IMR-90 (cell line): ENCODE measurements around the gene CYP4F22. TPM values are rescaled to one million over a fixed set of nuclear protein-coding genes. Genes with fewer than 3 reads are reported as not detected.

Experiments
- ATAC-seq: fragments of 200-7000 bp; cut with Tn5 transposase; 2 replicates; pipeline ENCODE4 v1.9.1; 2020; ENCODE audit warnings: low read depth, mild to moderate bottlenecking, moderate library complexity
- BruUV-seq: library from RNA; stranded (reverse); fragments of 400-500 nt; replicated peaks from 2 replicates; lab custom pipeline; 2021; lab: Mats Ljungman, UMichigan
- CTCF ChIA-PET: fragments of 300-600 bp; formaldehyde crosslinking; extraction: SDS; loops from one replicate; lab custom pipeline; 2021; ENCODE audit warnings: antibody characterized with exemption; lab: Yijun Ruan, JAX
- POLR2A ChIA-PET: fragments of 300-600 bp; sonication (Branson Sonifier 250); formaldehyde crosslinking; loops from one replicate; lab custom pipeline; 2022; ENCODE audit warnings: antibody characterized with exemption; ENCODE audit not compliant: unreplicated experiment; lab: Charles Lee
- DNase-seq: peaks from one replicate; pipeline ENCODE4 v3.0.0; 2013
- H2AFZ ChIP-seq: replicated peaks from 2 replicates; pipeline ENCODE3; 2013; ENCODE audit warnings: low read length, mild to moderate bottlenecking; ENCODE audit not compliant: poor library complexity
- H2AK5ac ChIP-seq: 2 replicates; pipeline ENCODE4 v1.6.1; 2013; ENCODE audit warnings: low read depth, low read length, inconsistent platforms
- H2AK9ac ChIP-seq: replicated peaks from 2 replicates; pipeline ENCODE3; 2013; ENCODE audit warnings: mild to moderate bottlenecking, low read depth, low read length, moderate library complexity; ENCODE audit not compliant: poor library complexity
- H2BK120ac ChIP-seq: 2 replicates; pipeline ENCODE4 v1.6.1; 2013; ENCODE audit warnings: low read depth, low read length, inconsistent platforms
- H2BK15ac ChIP-seq: 3 replicates; pipeline ENCODE4 v1.6.1; 2013; ENCODE audit warnings: low read depth, low read length, inconsistent platforms
- H2BK20ac ChIP-seq: 2 replicates; pipeline ENCODE4 v1.6.1; 2013; ENCODE audit warnings: low read depth, mild to moderate bottlenecking, inconsistent platforms, low read length, moderate library complexity
- H2BK5ac ChIP-seq: 2 replicates; pipeline ENCODE4 v1.6.1; 2013; ENCODE audit warnings: mild to moderate bottlenecking, low read depth, low read length, inconsistent platforms; ENCODE audit not compliant: poor library complexity, severe bottlenecking
- H3K14ac ChIP-seq: replicated peaks from 2 replicates; pipeline ENCODE4 v1.6.1; 2013; ENCODE audit warnings: low read depth, low read length, inconsistent platforms
- H3K18ac ChIP-seq: 2 replicates; pipeline ENCODE4 v1.6.1; 2013; ENCODE audit warnings: low read depth, low read length, control low read depth
- H3K23ac ChIP-seq: 2 replicates; pipeline ENCODE4 v1.6.1; 2013; ENCODE audit warnings: low read depth, low read length, inconsistent platforms
- H3K27ac ChIP-seq: 2 replicates; pipeline ENCODE4 v1.5.1; 2013; ENCODE audit warnings: mild to moderate bottlenecking, control low read depth, low read length; ENCODE audit not compliant: insufficient read depth
- H3K27me3 ChIP-seq: 2 replicates; pipeline ENCODE4 v1.6.1; 2013; ENCODE audit warnings: low read length; ENCODE audit not compliant: control insufficient read depth, insufficient read depth
- H3K36me3 ChIP-seq: 2 replicates; pipeline ENCODE4 v1.6.1; 2013; ENCODE audit warnings: low read length, mixed read lengths; ENCODE audit not compliant: control insufficient read depth, insufficient read depth
- H3K4ac ChIP-seq: 2 replicates; pipeline ENCODE4 v1.6.1; 2013; ENCODE audit warnings: low read depth, low read length, inconsistent platforms
- H3K4me1 ChIP-seq: 2 replicates; pipeline ENCODE4 v1.6.1; 2013; ENCODE audit warnings: low read length, mixed read lengths; ENCODE audit not compliant: control insufficient read depth, insufficient read depth
- H3K4me2 ChIP-seq: 2 replicates; pipeline ENCODE4 v1.6.1; 2013; ENCODE audit warnings: low read depth, mild to moderate bottlenecking, control low read depth, low read length, moderate library complexity
- H3K4me3 ChIP-seq: 2 replicates; pipeline ENCODE4 v1.5.1; 2013; ENCODE audit warnings: low read depth, mild to moderate bottlenecking, control low read depth, low read length, moderate library complexity; ENCODE audit not compliant: insufficient read depth
- H3K56ac ChIP-seq: 2 replicates; pipeline ENCODE4 v1.6.1; 2013; ENCODE audit warnings: low read length, inconsistent platforms; ENCODE audit not compliant: insufficient read depth; ENCODE audit errors: extremely low read depth
- H3K79me1 ChIP-seq, 2 experiments: 2 replicates each; pipeline ENCODE4 v1.6.1; 2013; ENCODE audit warnings: low read length in 2 of 2, inconsistent platforms in 1 of 2, low read depth in 1 of 2
- H3K9ac ChIP-seq: 2 replicates; pipeline ENCODE4 v1.6.1; 2013; ENCODE audit warnings: low read depth, low read length, control low read depth
- H3K9me1 ChIP-seq: 2 replicates; pipeline ENCODE4 v1.6.1; 2013; ENCODE audit warnings: low read length, inconsistent platforms; ENCODE audit not compliant: insufficient read depth
- H3K9me3 ChIP-seq: 2 replicates; pipeline ENCODE4 v1.6.1; 2013; ENCODE audit warnings: low read length; ENCODE audit not compliant: control insufficient read depth, insufficient read depth
- H4K20me1 ChIP-seq: 2 replicates; pipeline ENCODE4 v1.6.1; 2013; ENCODE audit warnings: low read length, inconsistent platforms; ENCODE audit not compliant: insufficient read depth
- H4K5ac ChIP-seq: 2 replicates; pipeline ENCODE4 v1.6.1; 2013; ENCODE audit warnings: mild to moderate bottlenecking, low read depth, low read length, control low read depth
- H4K8ac ChIP-seq, 2 experiments: 2 replicates each; pipeline ENCODE4 v1.6.1; 2013; ENCODE audit warnings: low read depth in 2 of 2, low read length in 2 of 2, control low read depth in 1 of 2, inconsistent platforms in 1 of 2
- H4K91ac ChIP-seq: 2 replicates; pipeline ENCODE4 v1.6.1; 2013; ENCODE audit warnings: low read depth, low read length, inconsistent platforms; ENCODE audit not compliant: insufficient read depth
- BHLHE40 ChIP-seq: fragments of 150-350 bp; IDR thresholded peaks from 2 replicates; pipeline ENCODE4 v1.6.1; 2016; ENCODE audit warnings: mild to moderate bottlenecking, low read depth, low read length
- CEBPB ChIP-seq: IDR thresholded peaks from 2 replicates; pipeline ENCODE4 v1.6.1; 2012; ENCODE audit warnings: low read depth, low read length, improper control_type of control experiment
- CHD1 ChIP-seq: IDR thresholded peaks from 2 replicates; pipeline ENCODE4 v1.6.1; 2012; ENCODE audit warnings: low read depth, low read length, improper control_type of control experiment
- CTCF ChIP-seq: conservative IDR thresholded peaks from 2 replicates; pipeline ENCODE4 v1.5.1; 2012; ENCODE audit warnings: mild to moderate bottlenecking, low read depth, low read length, improper control_type of control experiment
- FOS ChIP-seq: fragments of 150-350 bp; IDR thresholded peaks from 2 replicates; pipeline ENCODE4 v1.6.1; 2016; ENCODE audit warnings: low read depth, low read length
- MAFK ChIP-seq: IDR thresholded peaks from 2 replicates; pipeline ENCODE4 v1.6.1; 2012; ENCODE audit warnings: low read depth, low read length, improper control_type of control experiment
- MAZ ChIP-seq: IDR thresholded peaks from 2 replicates; pipeline ENCODE4 v1.6.1; 2012; ENCODE audit warnings: low read depth, mild to moderate bottlenecking, low read length, improper control_type of control experiment, moderate library complexity, borderline replicate concordance
- MXI1 ChIP-seq: IDR thresholded peaks from 2 replicates; pipeline ENCODE4 v1.6.1; 2012; ENCODE audit warnings: low read depth, mild to moderate bottlenecking, low read length, moderate library complexity, borderline replicate concordance
- NFE2L2 ChIP-seq: fragments of 150-350 bp; IDR thresholded peaks from 2 replicates; pipeline ENCODE4 v1.6.1; 2016; ENCODE audit warnings: low read depth, mild to moderate bottlenecking, low read length
- POLR2A ChIP-seq: IDR thresholded peaks from 2 replicates; pipeline ENCODE4 v1.6.1; 2012; ENCODE audit warnings: mild to moderate bottlenecking, low read depth, low read length
- RAD21 ChIP-seq: IDR thresholded peaks from 2 replicates; pipeline ENCODE4 v1.6.1; 2012; ENCODE audit warnings: low read length, improper control_type of control experiment
- RCOR1 ChIP-seq: IDR thresholded peaks from 2 replicates; pipeline ENCODE4 v1.6.1; 2012; ENCODE audit warnings: mild to moderate bottlenecking, low read length, improper control_type of control experiment; ENCODE audit not compliant: insufficient replicate concordance
- RFX5 ChIP-seq: IDR thresholded peaks from 2 replicates; pipeline ENCODE4 v1.8.0; 2012; ENCODE audit warnings: low read depth, mild to moderate bottlenecking, low read length, moderate library complexity
- SMC3 ChIP-seq: fragments of 150-350 bp; IDR thresholded peaks from 2 replicates; pipeline ENCODE4 v1.6.1; 2016; ENCODE audit warnings: low read depth, mild to moderate bottlenecking, antibody characterized with exemption, low read length, moderate library complexity
- USF2 ChIP-seq: fragments of 150-350 bp; IDR thresholded peaks from 2 replicates; pipeline ENCODE4 v1.6.1; 2017; ENCODE audit warnings: mild to moderate bottlenecking, antibody characterized with exemption, low read length, low read depth
- WGBS, 2 experiments: methylation state at CpG; one replicate each; pipeline versions ENCODE4 v1.1.5 to v1.1.7; 2013; ENCODE audit warnings: missing lambda C conversion rate in 2 of 2; ENCODE audit not compliant: insufficient read length in 1 of 2; ENCODE audit errors: extremely low coverage in 2 of 2; 5-methylcytosine and 5-hydroxymethylcytosine counted together
- dilution Hi-C: fragments of 300-500 bp; cut with HindIII; formaldehyde crosslinking; loops from one replicate; pipeline ENCODE4 v1.14.3; 2018; ENCODE audit warnings: low sequenced_read_pairs; ENCODE audit not compliant: unreplicated experiment
- in situ Hi-C: fragments of 300-500 bp; cut with MboI; formaldehyde crosslinking; loops from 3 replicates; pipeline ENCODE4 v1.14.3; 2019; ENCODE audit warnings: low sequenced_read_pairs, inconsistent platforms, mixed read lengths
- intact Hi-C: fragments of 100-400 bp; cut with micrococcal nuclease; formaldehyde crosslinking; loops from 2 replicates; pipeline ENCODE4 v1.10.0; 2022
- polyA plus RNA-seq, 3 experiments: library from polyadenylated mRNA; depleted of rRNA; stranded (reverse); fragments of >200 nt; gene quantifications; 2 replicates each; pipeline ENCODE4 v1.2.3, GENCODE V29; 2012; ENCODE audit warnings: low replicate concordance in 1 of 3
- total RNA-seq: library from RNA; depleted of rRNA; stranded (reverse); fragments of >200 nt; gene quantifications from 2 replicates; pipeline ENCODE4 v1.2.3, GENCODE V29; 2012
- TF ChIP-seq, protein P1 (sequence below): fragments of 150-350 bp; IDR thresholded peaks from 2 replicates; pipeline ENCODE4 v1.6.1; 2016; ENCODE audit warnings: low read depth, mild to moderate bottlenecking, low read length, moderate library complexity, borderline replicate concordance

The CYP4F22 gene
- total and polyA plus RNA-seq, 2 of the 4 experiments (the other 2 are of a cell fraction), result not detected

- no TSS peak for BruUV-seq
- no peaks in the 10 kb centered on the region for H3K27me3 ChIP-seq
- H3K56ac ChIP-seq, result no peak overlapping the region
- no peak overlapping the region for H2BK120ac ChIP-seq
- no peak overlapping the region for H3K4me3 ChIP-seq
- no peak overlapping the region for H3K27ac ChIP-seq
- no peaks in the 10 kb centered on the region for H3K4me1 ChIP-seq
- H2BK15ac ChIP-seq, result no peak overlapping the region
- DNase-seq (no peak), ATAC-seq (no peak)
- H3K9ac ChIP-seq, result no peak overlapping the region
- no peak overlapping the region for H3K18ac ChIP-seq
- no peak overlapping the region for H2BK20ac ChIP-seq
- H3K9me1 ChIP-seq, result no peaks in the 10 kb centered on the region
- H3K4me2 ChIP-seq, result no peak overlapping the region
- CTCF ChIA-PET, result no interaction called here
- H3K9me3 ChIP-seq, result 0 out of 2 replicates have a peak, but pooled peaks cover 2% of the 10 kb centered on the region
- no peak overlapping the region for H2AK9ac ChIP-seq
- TF ChIP-seq RCOR1 (no peak), CTCF (no peak), NFE2L2 (no peak), RAD21 (no peak), MXI1 (no peak), CEBPB (no peak), BHLHE40 (no peak), USF2 (no peak), MAZ (no peak), SMC3 (no peak), POLR2A (no peak), FOS (no peak), CHD1 (no peak), MAFK (no peak), RFX5 (no peak)
- TF ChIP-seq, protein P1, sequence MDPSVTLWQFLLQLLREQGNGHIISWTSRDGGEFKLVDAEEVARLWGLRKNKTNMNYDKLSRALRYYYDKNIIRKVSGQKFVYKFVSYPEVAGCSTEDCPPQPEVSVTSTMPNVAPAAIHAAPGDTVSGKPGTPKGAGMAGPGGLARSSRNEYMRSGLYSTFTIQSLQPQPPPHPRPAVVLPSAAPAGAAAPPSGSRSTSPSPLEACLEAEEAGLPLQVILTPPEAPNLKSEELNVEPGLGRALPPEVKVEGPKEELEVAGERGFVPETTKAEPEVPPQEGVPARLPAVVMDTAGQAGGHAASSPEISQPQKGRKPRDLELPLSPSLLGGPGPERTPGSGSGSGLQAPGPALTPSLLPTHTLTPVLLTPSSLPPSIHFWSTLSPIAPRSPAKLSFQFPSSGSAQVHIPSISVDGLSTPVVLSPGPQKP, result no peak
- POLR2A ChIA-PET, result no interaction called here
- no peak overlapping the region for H3K23ac ChIP-seq
- 28% methylated on average over 4 of the region's 4 CpGs; no CpG with 5 or more reads in 1 of the 2 experiments for WGBS, 2 experiments
- in situ Hi-C loops, result no loop called here
- no peak overlapping the region for H2BK5ac ChIP-seq
- intact Hi-C loops, result no loop called here
- no peaks in the 10 kb centered on the region for H4K20me1 ChIP-seq
- no peak overlapping the region for H4K91ac ChIP-seq
- H2AK5ac ChIP-seq, result no peak overlapping the region
- H3K4ac ChIP-seq, result no peak overlapping the region
- H3K36me3 ChIP-seq, result no peaks in the 10 kb centered on the region
- H4K5ac ChIP-seq, result no peak overlapping the region
- H3K79me1 ChIP-seq, result no peaks in the 10 kb centered on the region
- H4K8ac ChIP-seq, result no peak overlapping the region
- no peak overlapping the region for H2AFZ ChIP-seq
- dilution Hi-C loops, result no loop called here
- H3K14ac ChIP-seq, result no peak overlapping the region
These were observed 28.0 kb downstream of the CYP4F22 start for GRCh38 chr19:15536350-15536749.
